Measurements from ENCODE around the gene PEX14. TPM values are rescaled to one million over a fixed set of nuclear protein-coding genes. Genes with fewer than 3 reads are reported as not detected.

The PEX14 gene
- total and polyA plus RNA-seq, 2 experiments from 2014 or later: 17.6 to 19.6 TPM

DNA sequence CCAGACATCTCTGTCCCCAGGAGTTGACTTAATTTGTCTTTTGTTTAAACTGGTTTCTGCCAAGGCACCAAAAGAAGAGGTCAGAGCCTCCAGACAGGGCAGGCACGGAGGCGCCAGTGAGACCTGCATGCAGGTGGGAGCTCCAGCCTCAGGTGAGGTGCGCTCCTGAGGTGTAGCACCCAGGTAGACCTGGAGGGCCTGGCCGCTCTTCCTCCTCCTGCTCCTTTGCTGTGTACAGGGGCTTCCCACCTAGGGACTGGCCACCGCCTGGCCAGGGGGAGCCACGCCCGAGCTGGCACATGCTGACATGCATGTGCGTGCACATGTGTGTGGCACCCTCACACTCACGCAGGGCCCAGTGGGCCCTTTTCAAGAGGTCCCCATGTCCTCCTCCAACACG is 158.7 kb downstream of the PEX14 start:
- H3K36me3 ChIP-seq (ENCODE audit: insufficient read depth): no peaks in the 10 kb centered on the region
- peaks cover 32% of the 10 kb centered on the region for H3K4me1 Mint-ChIP-seq

DNA sequence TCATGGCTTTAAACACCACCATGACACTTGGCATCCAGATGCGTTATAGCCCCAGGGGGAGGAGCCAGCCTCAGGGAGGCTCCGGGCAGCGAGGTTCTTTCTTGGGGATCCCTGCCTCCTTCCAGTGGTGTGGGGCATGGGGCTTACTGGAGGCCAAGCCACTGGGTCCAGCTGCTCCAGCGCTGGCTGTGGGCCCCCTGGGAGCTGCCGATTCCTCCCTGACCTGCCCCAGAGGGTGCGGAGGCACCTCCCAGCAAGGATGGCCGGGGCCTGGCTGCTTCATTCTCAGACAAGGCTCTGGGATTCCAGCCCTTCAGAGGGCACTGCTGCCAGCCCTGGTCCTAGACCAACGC is 159.3 kb downstream of the PEX14 start:
- Histone ChIP-seq H3F3A (replicated peaks; ENCODE audit: low read depth) (0 out of 2 replicates have a peak, but pooled peaks cover 6% of the 10 kb centered on the region), H3K9me2 (ENCODE audit: insufficient read depth) (no peaks in the 10 kb centered on the region), H3K36me3 (ENCODE audit: insufficient read depth) (no peaks in the 10 kb centered on the region), H3K4me2 (no peak overlapping the region), H3K4me1 (ENCODE audit: insufficient read depth) (peaks cover 29% of the 10 kb centered on the region), H4K20me1 (replicated peaks; ENCODE audit: insufficient read depth) (no peaks in the 10 kb centered on the region), H3K79me2 (replicated peaks; ENCODE audit: insufficient read depth) (no peaks in the 10 kb centered on the region), H3K27ac (ENCODE audit: low read depth) (no peak overlapping the region), H3K4me3 (no peak overlapping the region), H2AFZ (no peak overlapping the region), H3K27me3 (ENCODE audit: insufficient read depth) (peaks cover 19% of the 10 kb centered on the region)
- no peak for ATAC-seq
- no peak overlapping the region for H3K27ac Mint-ChIP-seq
- TF ChIP-seq POLR2AphosphoS5 (IDR thresholded peaks at IDR 0.05; ENCODE audit: low read depth) (no peak), ZNF331 (CRISPR knock-in tag; IDR thresholded peaks at IDR 0.05; ENCODE audit: low read depth) (no peak), ZNF462 (CRISPR knock-in tag; IDR thresholded peaks at IDR 0.05) (no peak), CREB1 (CRISPR knock-in tag; IDR thresholded peaks at IDR 0.05; ENCODE audit: low read depth) (no peak), NANOG (IDR thresholded peaks at IDR 0.05; ENCODE audit: borderline replicate concordance) (no peak)
- TF ChIP-seq, protein P1, sequence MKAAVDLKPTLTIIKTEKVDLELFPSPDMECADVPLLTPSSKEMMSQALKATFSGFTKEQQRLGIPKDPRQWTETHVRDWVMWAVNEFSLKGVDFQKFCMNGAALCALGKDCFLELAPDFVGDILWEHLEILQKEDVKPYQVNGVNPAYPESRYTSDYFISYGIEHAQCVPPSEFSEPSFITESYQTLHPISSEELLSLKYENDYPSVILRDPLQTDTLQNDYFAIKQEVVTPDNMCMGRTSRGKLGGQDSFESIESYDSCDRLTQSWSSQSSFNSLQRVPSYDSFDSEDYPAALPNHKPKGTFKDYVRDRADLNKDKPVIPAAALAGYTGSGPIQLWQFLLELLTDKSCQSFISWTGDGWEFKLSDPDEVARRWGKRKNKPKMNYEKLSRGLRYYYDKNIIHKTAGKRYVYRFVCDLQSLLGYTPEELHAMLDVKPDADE (IDR thresholded peaks at IDR 0.05): no peak
- no peaks in the 10 kb centered on the region for H3K9me3 Mint-ChIP-seq
- H3K4me1 Mint-ChIP-seq: peaks cover 32% of the 10 kb centered on the region
- DNase-seq (ENCODE audit: low spot score): no peak
- H3K36me3 Mint-ChIP-seq (ENCODE audit: low read depth): no peaks in the 10 kb centered on the region
- H3K4me3 Mint-ChIP-seq: no peak overlapping the region; the same call in 2 of the 3 replicates
- H3K27me3 Mint-ChIP-seq (ENCODE audit: insufficient read depth, low read depth, poor library complexity): peaks cover 6% of the 10 kb centered on the region

More for the DNA sequence above, 158.7 kb downstream of the PEX14 start:
- H3K4me3 ChIP-seq: no peak overlapping the region
- peaks cover 11% of the 10 kb centered on the region for H3K27me3 Mint-ChIP-seq (ENCODE audit: insufficient read depth, low read depth, poor library complexity)
- no peak overlapping the region for H3K27ac Mint-ChIP-seq
- H3K36me3 Mint-ChIP-seq (ENCODE audit: low read depth): no peaks in the 10 kb centered on the region
- H3K4me1 ChIP-seq (ENCODE audit: insufficient read depth): peaks cover 29% of the 10 kb centered on the region
- H3K4me3 Mint-ChIP-seq: no peak overlapping the region; the same call in 2 of the 3 replicates
- ATAC-seq (no peak), DNase-seq (ENCODE audit: low spot score) (no peak)
- no peak overlapping the region for H3K4me2 ChIP-seq
- H3K27ac ChIP-seq (ENCODE audit: low read depth): no peak overlapping the region
- 0 out of 2 replicates have a peak, but pooled peaks cover 6% of the 10 kb centered on the region for H3F3A ChIP-seq (replicated peaks; ENCODE audit: low read depth)
- H3K27me3 ChIP-seq (ENCODE audit: insufficient read depth): peaks cover 16% of the 10 kb centered on the region
- H3K9me2 ChIP-seq (ENCODE audit: insufficient read depth): no peaks in the 10 kb centered on the region
- TF ChIP-seq STAT1 (IDR thresholded peaks at IDR 0.05; ENCODE audit: unreplicated experiment) (no peak), JUNB (IDR thresholded peaks at IDR 0.05; ENCODE audit: unreplicated experiment) (no peak), EZH2phosphoT487 (IDR thresholded peaks at IDR 0.05; ENCODE audit: unreplicated experiment) (no peak), ZNF114 (CRISPR knock-in tag; IDR thresholded peaks at IDR 0.05) (no peak)
- TF ChIP-seq, protein P2, sequence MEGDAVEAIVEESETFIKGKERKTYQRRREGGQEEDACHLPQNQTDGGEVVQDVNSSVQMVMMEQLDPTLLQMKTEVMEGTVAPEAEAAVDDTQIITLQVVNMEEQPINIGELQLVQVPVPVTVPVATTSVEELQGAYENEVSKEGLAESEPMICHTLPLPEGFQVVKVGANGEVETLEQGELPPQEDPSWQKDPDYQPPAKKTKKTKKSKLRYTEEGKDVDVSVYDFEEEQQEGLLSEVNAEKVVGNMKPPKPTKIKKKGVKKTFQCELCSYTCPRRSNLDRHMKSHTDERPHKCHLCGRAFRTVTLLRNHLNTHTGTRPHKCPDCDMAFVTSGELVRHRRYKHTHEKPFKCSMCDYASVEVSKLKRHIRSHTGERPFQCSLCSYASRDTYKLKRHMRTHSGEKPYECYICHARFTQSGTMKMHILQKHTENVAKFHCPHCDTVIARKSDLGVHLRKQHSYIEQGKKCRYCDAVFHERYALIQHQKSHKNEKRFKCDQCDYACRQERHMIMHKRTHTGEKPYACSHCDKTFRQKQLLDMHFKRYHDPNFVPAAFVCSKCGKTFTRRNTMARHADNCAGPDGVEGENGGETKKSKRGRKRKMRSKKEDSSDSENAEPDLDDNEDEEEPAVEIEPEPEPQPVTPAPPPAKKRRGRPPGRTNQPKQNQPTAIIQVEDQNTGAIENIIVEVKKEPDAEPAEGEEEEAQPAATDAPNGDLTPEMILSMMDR (conservative IDR thresholded peaks at IDR 0.05; ENCODE audit: low read depth in 2 of 2): no peak
- H3K79me2 ChIP-seq (replicated peaks; ENCODE audit: insufficient read depth): no peaks in the 10 kb centered on the region
- no peaks in the 10 kb centered on the region for H3K9me3 Mint-ChIP-seq
- H2AFZ ChIP-seq: no peak overlapping the region
- no peaks in the 10 kb centered on the region for H4K20me1 ChIP-seq (replicated peaks; ENCODE audit: insufficient read depth)

All from GM23338 (cell line).